ENCODE data around the gene ACOX3.

DNA sequence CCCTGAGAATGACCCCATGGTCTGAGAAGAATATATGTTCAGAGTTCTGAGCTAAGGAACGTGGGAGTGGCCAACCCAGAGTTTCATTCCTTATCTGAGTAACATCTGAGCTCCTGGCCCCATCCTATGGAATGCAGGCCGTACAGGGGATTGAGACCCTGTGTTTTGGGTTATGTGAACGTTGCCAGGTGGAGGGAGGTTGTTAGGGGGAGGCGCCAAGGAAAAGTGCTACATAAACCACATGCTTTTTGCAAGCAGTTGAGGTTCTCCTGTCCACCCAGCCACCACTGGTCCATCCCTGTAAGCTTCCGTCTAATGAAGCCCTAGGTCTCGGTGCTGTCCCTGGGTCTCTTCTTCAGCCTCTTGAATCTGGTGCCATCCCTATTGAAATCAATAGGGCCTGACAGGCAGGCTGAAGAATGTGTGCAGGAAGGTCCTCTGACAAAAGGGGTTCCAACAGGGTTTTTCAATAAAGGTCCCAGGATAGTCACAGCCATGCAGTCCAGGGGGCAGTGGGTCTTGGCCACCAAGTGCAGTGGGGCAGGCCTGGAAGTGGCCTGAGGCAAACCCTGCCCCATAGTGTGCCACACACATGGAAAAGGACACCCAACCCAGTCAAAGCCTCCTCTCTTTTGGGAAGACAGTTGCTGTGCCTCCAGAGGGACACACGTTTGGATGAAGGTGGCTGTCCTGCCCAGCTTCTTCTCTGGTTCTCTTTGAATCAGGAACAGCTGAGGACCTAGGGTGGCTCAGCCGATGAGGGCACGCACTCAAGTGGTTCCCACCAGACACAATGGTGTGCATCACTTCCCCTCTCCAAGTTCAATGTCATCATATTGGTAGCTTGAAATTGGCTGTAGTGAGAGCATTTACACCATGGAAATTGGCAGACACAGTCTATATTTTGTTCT lies 117.5 kb downstream of the ACOX3 start:
- TF ChIP-seq POLR2A (IDR thresholded peaks at IDR 0.05) (no peak), EP300 (IDR thresholded peaks at IDR 0.05) (no peak)
- TF ChIP-seq, protein P1, sequence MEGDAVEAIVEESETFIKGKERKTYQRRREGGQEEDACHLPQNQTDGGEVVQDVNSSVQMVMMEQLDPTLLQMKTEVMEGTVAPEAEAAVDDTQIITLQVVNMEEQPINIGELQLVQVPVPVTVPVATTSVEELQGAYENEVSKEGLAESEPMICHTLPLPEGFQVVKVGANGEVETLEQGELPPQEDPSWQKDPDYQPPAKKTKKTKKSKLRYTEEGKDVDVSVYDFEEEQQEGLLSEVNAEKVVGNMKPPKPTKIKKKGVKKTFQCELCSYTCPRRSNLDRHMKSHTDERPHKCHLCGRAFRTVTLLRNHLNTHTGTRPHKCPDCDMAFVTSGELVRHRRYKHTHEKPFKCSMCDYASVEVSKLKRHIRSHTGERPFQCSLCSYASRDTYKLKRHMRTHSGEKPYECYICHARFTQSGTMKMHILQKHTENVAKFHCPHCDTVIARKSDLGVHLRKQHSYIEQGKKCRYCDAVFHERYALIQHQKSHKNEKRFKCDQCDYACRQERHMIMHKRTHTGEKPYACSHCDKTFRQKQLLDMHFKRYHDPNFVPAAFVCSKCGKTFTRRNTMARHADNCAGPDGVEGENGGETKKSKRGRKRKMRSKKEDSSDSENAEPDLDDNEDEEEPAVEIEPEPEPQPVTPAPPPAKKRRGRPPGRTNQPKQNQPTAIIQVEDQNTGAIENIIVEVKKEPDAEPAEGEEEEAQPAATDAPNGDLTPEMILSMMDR (IDR thresholded peaks at IDR 0.05), result no peak
